Measurements from ENCODE around the gene NTRK2.

- TF ChIP-seq ISL1 (CRISPR knock-in tag; IDR thresholded peaks at IDR 0.05) (no peak), ZFP30 (CRISPR knock-in tag; IDR thresholded peaks at IDR 0.05) (no peak), ESRRG (CRISPR knock-in tag; IDR thresholded peaks at IDR 0.05) (no peak), ARNTL (CRISPR knock-in tag; IDR thresholded peaks at IDR 0.05; ENCODE audit: borderline replicate concordance, low read depth) (no peak), SNAI2 (CRISPR knock-in tag; IDR thresholded peaks at IDR 0.05) (no peak), CSDC2 (CRISPR knock-in tag; IDR thresholded peaks at IDR 0.05) (no peak), TSHZ2 (CRISPR knock-in tag; IDR thresholded peaks at IDR 0.05) (no peak), ZNF70 (CRISPR knock-in tag; IDR thresholded peaks at IDR 0.05) (no peak), RARB (CRISPR knock-in tag; IDR thresholded peaks at IDR 0.05) (no peak), ZNF565 (CRISPR knock-in tag; conservative IDR thresholded peaks at IDR 0.05; ENCODE audit: low read depth) (no peak)
- TF ChIP-seq, protein P1, sequence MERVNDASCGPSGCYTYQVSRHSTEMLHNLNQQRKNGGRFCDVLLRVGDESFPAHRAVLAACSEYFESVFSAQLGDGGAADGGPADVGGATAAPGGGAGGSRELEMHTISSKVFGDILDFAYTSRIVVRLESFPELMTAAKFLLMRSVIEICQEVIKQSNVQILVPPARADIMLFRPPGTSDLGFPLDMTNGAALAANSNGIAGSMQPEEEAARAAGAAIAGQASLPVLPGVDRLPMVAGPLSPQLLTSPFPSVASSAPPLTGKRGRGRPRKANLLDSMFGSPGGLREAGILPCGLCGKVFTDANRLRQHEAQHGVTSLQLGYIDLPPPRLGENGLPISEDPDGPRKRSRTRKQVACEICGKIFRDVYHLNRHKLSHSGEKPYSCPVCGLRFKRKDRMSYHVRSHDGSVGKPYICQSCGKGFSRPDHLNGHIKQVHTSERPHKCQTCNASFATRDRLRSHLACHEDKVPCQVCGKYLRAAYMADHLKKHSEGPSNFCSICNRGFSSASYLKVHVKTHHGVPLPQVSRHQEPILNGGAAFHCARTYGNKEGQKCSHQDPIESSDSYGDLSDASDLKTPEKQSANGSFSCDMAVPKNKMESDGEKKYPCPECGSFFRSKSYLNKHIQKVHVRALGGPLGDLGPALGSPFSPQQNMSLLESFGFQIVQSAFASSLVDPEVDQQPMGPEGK (CRISPR knock-in tag; IDR thresholded peaks at IDR 0.05; ENCODE audit: borderline replicate concordance): no peak
- TF ChIP-seq, protein P2, sequence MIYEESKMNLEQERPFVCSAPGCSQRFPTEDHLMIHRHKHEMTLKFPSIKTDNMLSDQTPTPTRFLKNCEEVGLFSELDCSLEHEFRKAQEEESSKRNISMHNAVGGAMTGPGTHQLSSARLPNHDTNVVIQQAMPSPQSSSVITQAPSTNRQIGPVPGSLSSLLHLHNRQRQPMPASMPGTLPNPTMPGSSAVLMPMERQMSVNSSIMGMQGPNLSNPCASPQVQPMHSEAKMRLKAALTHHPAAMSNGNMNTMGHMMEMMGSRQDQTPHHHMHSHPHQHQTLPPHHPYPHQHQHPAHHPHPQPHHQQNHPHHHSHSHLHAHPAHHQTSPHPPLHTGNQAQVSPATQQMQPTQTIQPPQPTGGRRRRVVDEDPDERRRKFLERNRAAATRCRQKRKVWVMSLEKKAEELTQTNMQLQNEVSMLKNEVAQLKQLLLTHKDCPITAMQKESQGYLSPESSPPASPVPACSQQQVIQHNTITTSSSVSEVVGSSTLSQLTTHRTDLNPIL (CRISPR knock-in tag; IDR thresholded peaks at IDR 0.05; ENCODE audit: low read depth): no peak
These were observed 78.6 kb downstream of the NTRK2 start for GRCh38 chr9:84748112-84748511.
